K562 (cell line): Measurements from ENCODE around the gene DNAJB12. TPM values are rescaled to one million over a fixed set of nuclear protein-coding genes. Genes with fewer than 3 reads are reported as not detected.

Source experiments
- CHCHD3 ChIP-seq: fragments of 250-450 bp; sonication (Bioruptor Pico); IDR thresholded peaks from 2 replicates; pipeline ENCODE4 v2.1.2; 2022; ENCODE audit warnings: mild to moderate bottlenecking
- ELK3 ChIP-seq: fragments of 450-650 bp; formaldehyde crosslinking; IDR thresholded peaks from 2 replicates; pipeline ENCODE4 v1.4.0; 2020; ENCODE audit warnings: mild to moderate bottlenecking
- L3MBTL2 ChIP-seq: fragments of 450-650 bp; IDR thresholded peaks from 2 replicates; pipeline ENCODE4 v1.6.1; 2016; ENCODE audit warnings: mild to moderate bottlenecking, moderate library complexity
- SMC3 ChIP-seq: conservative IDR thresholded peaks from 2 replicates; pipeline ENCODE4 v1.6.1; 2011; ENCODE audit warnings: low read depth, low read length, improper control_type of control experiment; ENCODE audit not compliant: insufficient read depth
- SP2 ChIP-seq: IDR thresholded peaks from 2 replicates; pipeline ENCODE4 v1.6.1; 2011; ENCODE audit warnings: mild to moderate bottlenecking, low read depth, low read length, moderate library complexity; ENCODE audit not compliant: poor library complexity, severe bottlenecking; ENCODE audit errors: extremely low read depth
- ZZZ3 ChIP-seq: fragments of 450-650 bp; IDR thresholded peaks from 2 replicates; pipeline ENCODE4 v1.6.1; 2016; ENCODE audit warnings: antibody characterized with exemption, mild to moderate bottlenecking, moderate library complexity
- polyA plus RNA-seq, 8 experiments: library from polyadenylated mRNA; depleted of rRNA in 4 of 8; stranded (reverse) in 5 of 8; unstranded in 3 of 8; fragments of >200 nt; fragmentation: Nextera tagmentation in 2 of 8; fragmentation: Illumina TruSeq in 1 of 8; extraction: Ambion mirVana in 2 of 8; extraction: Trizol in 1 of 8; gene quantifications; 2 replicates each; pipeline versions ENCODE4 v1.2.1 to v1.2.3, GENCODE V29; 2011 to 2014; ENCODE audit warnings: inconsistent platforms in 1 of 8, missing spikeins in 1 of 8
- total RNA-seq, 7 experiments: library from RNA; depleted of rRNA in 6 of 7; stranded (reverse); fragments of >200 nt in 6 of 7; fragmentation: Illumina TruSeq in 2 of 7; extraction: Trizol in 2 of 7; gene quantifications; 2 replicates each; pipeline versions ENCODE4 v1.2.1 to v1.2.3, GENCODE V29; 2011 to 2021; ENCODE audit warnings: low replicate concordance in 1 of 7
- TF ChIP-seq, protein P1 (sequence below): fragments of 450-650 bp; IDR thresholded peaks from 2 replicates; pipeline ENCODE4 v1.6.1; 2016; ENCODE audit warnings: mild to moderate bottlenecking, moderate library complexity
- TF ChIP-seq, protein P2 (sequence below): fragments of 450-650 bp; conservative IDR thresholded peaks from 2 replicates; pipeline ENCODE4 v1.6.1; 2016; ENCODE audit warnings: missing genetic modification characterization, low read depth, mild to moderate bottlenecking, missing compliant biosample characterization, moderate library complexity
- TF ChIP-seq, protein P3 (sequence below): sonication (generic); formaldehyde crosslinking; IDR thresholded peaks from 2 replicates; pipeline ENCODE4 v1.8.1; 2023; ENCODE audit warnings: mild to moderate bottlenecking, missing genetic modification reagents

The DNAJB12 gene
- total and polyA plus RNA-seq, 9 of the 15 experiments (the other 6 are each of a cell fraction or from before 2014, with no cell fraction given): 3.5 to 31.5 (median 20.3) TPM

GRCh38 chr10:72354356-72355213, at the start of gene DNAJB12 (continued):
- TF ChIP-seq, protein P1, sequence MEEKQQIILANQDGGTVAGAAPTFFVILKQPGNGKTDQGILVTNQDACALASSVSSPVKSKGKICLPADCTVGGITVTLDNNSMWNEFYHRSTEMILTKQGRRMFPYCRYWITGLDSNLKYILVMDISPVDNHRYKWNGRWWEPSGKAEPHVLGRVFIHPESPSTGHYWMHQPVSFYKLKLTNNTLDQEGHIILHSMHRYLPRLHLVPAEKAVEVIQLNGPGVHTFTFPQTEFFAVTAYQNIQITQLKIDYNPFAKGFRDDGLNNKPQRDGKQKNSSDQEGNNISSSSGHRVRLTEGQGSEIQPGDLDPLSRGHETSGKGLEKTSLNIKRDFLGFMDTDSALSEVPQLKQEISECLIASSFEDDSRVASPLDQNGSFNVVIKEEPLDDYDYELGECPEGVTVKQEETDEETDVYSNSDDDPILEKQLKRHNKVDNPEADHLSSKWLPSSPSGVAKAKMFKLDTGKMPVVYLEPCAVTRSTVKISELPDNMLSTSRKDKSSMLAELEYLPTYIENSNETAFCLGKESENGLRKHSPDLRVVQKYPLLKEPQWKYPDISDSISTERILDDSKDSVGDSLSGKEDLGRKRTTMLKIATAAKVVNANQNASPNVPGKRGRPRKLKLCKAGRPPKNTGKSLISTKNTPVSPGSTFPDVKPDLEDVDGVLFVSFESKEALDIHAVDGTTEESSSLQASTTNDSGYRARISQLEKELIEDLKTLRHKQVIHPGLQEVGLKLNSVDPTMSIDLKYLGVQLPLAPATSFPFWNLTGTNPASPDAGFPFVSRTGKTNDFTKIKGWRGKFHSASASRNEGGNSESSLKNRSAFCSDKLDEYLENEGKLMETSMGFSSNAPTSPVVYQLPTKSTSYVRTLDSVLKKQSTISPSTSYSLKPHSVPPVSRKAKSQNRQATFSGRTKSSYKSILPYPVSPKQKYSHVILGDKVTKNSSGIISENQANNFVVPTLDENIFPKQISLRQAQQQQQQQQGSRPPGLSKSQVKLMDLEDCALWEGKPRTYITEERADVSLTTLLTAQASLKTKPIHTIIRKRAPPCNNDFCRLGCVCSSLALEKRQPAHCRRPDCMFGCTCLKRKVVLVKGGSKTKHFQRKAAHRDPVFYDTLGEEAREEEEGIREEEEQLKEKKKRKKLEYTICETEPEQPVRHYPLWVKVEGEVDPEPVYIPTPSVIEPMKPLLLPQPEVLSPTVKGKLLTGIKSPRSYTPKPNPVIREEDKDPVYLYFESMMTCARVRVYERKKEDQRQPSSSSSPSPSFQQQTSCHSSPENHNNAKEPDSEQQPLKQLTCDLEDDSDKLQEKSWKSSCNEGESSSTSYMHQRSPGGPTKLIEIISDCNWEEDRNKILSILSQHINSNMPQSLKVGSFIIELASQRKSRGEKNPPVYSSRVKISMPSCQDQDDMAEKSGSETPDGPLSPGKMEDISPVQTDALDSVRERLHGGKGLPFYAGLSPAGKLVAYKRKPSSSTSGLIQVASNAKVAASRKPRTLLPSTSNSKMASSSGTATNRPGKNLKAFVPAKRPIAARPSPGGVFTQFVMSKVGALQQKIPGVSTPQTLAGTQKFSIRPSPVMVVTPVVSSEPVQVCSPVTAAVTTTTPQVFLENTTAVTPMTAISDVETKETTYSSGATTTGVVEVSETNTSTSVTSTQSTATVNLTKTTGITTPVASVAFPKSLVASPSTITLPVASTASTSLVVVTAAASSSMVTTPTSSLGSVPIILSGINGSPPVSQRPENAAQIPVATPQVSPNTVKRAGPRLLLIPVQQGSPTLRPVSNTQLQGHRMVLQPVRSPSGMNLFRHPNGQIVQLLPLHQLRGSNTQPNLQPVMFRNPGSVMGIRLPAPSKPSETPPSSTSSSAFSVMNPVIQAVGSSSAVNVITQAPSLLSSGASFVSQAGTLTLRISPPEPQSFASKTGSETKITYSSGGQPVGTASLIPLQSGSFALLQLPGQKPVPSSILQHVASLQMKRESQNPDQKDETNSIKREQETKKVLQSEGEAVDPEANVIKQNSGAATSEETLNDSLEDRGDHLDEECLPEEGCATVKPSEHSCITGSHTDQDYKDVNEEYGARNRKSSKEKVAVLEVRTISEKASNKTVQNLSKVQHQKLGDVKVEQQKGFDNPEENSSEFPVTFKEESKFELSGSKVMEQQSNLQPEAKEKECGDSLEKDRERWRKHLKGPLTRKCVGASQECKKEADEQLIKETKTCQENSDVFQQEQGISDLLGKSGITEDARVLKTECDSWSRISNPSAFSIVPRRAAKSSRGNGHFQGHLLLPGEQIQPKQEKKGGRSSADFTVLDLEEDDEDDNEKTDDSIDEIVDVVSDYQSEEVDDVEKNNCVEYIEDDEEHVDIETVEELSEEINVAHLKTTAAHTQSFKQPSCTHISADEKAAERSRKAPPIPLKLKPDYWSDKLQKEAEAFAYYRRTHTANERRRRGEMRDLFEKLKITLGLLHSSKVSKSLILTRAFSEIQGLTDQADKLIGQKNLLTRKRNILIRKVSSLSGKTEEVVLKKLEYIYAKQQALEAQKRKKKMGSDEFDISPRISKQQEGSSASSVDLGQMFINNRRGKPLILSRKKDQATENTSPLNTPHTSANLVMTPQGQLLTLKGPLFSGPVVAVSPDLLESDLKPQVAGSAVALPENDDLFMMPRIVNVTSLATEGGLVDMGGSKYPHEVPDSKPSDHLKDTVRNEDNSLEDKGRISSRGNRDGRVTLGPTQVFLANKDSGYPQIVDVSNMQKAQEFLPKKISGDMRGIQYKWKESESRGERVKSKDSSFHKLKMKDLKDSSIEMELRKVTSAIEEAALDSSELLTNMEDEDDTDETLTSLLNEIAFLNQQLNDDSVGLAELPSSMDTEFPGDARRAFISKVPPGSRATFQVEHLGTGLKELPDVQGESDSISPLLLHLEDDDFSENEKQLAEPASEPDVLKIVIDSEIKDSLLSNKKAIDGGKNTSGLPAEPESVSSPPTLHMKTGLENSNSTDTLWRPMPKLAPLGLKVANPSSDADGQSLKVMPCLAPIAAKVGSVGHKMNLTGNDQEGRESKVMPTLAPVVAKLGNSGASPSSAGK: peak; percentile 77
- TF ChIP-seq, protein P2, sequence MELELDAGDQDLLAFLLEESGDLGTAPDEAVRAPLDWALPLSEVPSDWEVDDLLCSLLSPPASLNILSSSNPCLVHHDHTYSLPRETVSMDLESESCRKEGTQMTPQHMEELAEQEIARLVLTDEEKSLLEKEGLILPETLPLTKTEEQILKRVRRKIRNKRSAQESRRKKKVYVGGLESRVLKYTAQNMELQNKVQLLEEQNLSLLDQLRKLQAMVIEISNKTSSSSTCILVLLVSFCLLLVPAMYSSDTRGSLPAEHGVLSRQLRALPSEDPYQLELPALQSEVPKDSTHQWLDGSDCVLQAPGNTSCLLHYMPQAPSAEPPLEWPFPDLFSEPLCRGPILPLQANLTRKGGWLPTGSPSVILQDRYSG (tag): no peak; the same call in 1 of the 2 replicates
- TF ChIP-seq, protein P3, sequence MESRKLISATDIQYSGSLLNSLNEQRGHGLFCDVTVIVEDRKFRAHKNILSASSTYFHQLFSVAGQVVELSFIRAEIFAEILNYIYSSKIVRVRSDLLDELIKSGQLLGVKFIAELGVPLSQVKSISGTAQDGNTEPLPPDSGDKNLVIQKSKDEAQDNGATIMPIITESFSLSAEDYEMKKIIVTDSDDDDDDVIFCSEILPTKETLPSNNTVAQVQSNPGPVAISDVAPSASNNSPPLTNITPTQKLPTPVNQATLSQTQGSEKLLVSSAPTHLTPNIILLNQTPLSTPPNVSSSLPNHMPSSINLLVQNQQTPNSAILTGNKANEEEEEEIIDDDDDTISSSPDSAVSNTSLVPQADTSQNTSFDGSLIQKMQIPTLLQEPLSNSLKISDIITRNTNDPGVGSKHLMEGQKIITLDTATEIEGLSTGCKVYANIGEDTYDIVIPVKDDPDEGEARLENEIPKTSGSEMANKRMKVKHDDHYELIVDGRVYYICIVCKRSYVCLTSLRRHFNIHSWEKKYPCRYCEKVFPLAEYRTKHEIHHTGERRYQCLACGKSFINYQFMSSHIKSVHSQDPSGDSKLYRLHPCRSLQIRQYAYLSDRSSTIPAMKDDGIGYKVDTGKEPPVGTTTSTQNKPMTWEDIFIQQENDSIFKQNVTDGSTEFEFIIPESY (CRISPR knock-in tag): no peak; the same call in 1 of the 2 replicates
- TF ChIP-seq ELK3 (CRISPR knock-in tag) (no peak), L3MBTL2 (peak; percentile 85; the same call in 1 of the 2 replicates), ZZZ3 (peak; percentile 97), SMC3 (0 out of 2 replicates have a peak, but pooled peaks have one; percentile 20), SP2 (no peak), CHCHD3 (no peak; the same call in 1 of the 2 replicates)
